HCT116 (cell line): ENCODE results near the gene MTHFD1L. TPM values are rescaled to one million over a fixed set of nuclear protein-coding genes. Genes with fewer than 3 reads are reported as not detected.

Source experiments
- ATAC-seq: fragments of 200-7000 bp; cut with Tn5 transposase; 2 replicates; pipeline ENCODE4 v1.9.1; 2020; ENCODE audit warnings: mild to moderate bottlenecking, moderate library complexity
- BruUV-seq: library from RNA; stranded (reverse); fragments of 400-500 nt; replicated peaks from 2 replicates; lab custom pipeline; 2021; lab: Mats Ljungman, UMichigan
- CTCF ChIA-PET: fragments of 300-600 bp; sonication (Branson Sonifier 250); formaldehyde crosslinking; loops from one replicate; lab custom pipeline; 2021; ENCODE audit warnings: antibody characterized with exemption; lab: Charles Lee
- POLR2A ChIA-PET: fragments of 300-600, 350-600 bp; sonication (Branson Sonifier 250); formaldehyde crosslinking; loops from one replicate; lab custom pipeline; 2021; ENCODE audit warnings: antibody characterized with exemption; lab: Charles Lee
- RAD21 ChIA-PET, 2 experiments: fragments of 300-600 bp; sonication (Branson Sonifier 250); formaldehyde crosslinking; loops; one replicate each; lab custom pipeline; 2023; ENCODE audit warnings: low total read pairs in 2 of 2; ENCODE audit not compliant: uncharacterized antibody in 2 of 2, unreplicated experiment in 2 of 2, low non-redundant PET in 1 of 2; lab: Charles Lee
- DNase-seq: peaks from one replicate; pipeline ENCODE4 v3.0.0-alpha.2; 2010; ENCODE audit warnings: low read depth, low spot score
- H2AFZ ChIP-seq: fragments of 200-600 bp; shearing (Covaris generic), sonication (generic); 2 replicates; pipeline ENCODE4 v1.6.1; 2017; ENCODE audit warnings: low read depth, mixed run types, mixed read lengths, antibody characterized with exemption, low read length; ENCODE audit not compliant: poor library complexity, severe bottlenecking
- H3K27ac ChIP-seq: 2 replicates; pipeline ENCODE4 v1.5.1; 2012; ENCODE audit warnings: low read depth, low read length
- H3K27me3 ChIP-seq: fragments of 200-600 bp; sonication (generic); 2 replicates; pipeline ENCODE4 v1.6.1; 2016; ENCODE audit warnings: mixed run types, low read length, mixed read lengths; ENCODE audit not compliant: insufficient read depth
- H3K36me3 ChIP-seq, 2 experiments: fragments of 200-500 bp in 1 of 2; fragments of 200-600 bp in 1 of 2; sonication (Bioruptor generic) in 1 of 2; sonication (generic) in 1 of 2; 2 replicates each; pipeline versions ENCODE4 v1.5.1 to v1.6.1; 2014 to 2016; ENCODE audit warnings: low read length in 2 of 2, inconsistent platforms in 1 of 2, mixed read lengths in 1 of 2, mixed run types in 1 of 2; ENCODE audit not compliant: insufficient read depth in 2 of 2, control insufficient read depth in 1 of 2
- H3K4me1 ChIP-seq, 2 experiments: fragments of 200-600 bp in 1 of 2; sonication (generic) in 1 of 2; 2 replicates each; pipeline versions ENCODE4 v1.5.1 to v1.6.1; 2012 to 2017; ENCODE audit warnings: low read length in 2 of 2, inconsistent platforms in 1 of 2, mild to moderate bottlenecking in 1 of 2, mixed read lengths in 1 of 2, mixed run types in 1 of 2, moderate library complexity in 1 of 2; ENCODE audit not compliant: insufficient read depth in 2 of 2, control insufficient read depth in 1 of 2
- H3K4me2 ChIP-seq: fragments of 200-600 bp; sonication (generic); 2 replicates; pipeline ENCODE4 v1.6.1; 2017; ENCODE audit warnings: mixed run types, low read length, mixed read lengths
- H3K4me3 ChIP-seq, 2 experiments: fragments of 200-600 bp in 1 of 2; sonication (generic) in 1 of 2; replicated peaks in 1 of 2; 2 replicates each; pipeline ENCODE4 v1.5.1; 2011 to 2016; ENCODE audit warnings: low read length in 2 of 2, control low read depth in 1 of 2, low read depth in 1 of 2, mild to moderate bottlenecking in 1 of 2, mixed read lengths in 1 of 2, mixed run types in 1 of 2
- H3K79me2 ChIP-seq: fragments of 200-600 bp; sonication (generic); 2 replicates; pipeline ENCODE4 v1.6.1; 2017; ENCODE audit warnings: mild to moderate bottlenecking, mixed run types, low read length, moderate library complexity, mixed read lengths; ENCODE audit not compliant: insufficient read depth
- H3K9ac ChIP-seq: fragments of 200-600 bp; sonication (generic); 2 replicates; pipeline ENCODE4 v1.6.1; 2016; ENCODE audit warnings: low read length, mixed read lengths
- H3K9me2 ChIP-seq: fragments of 200-600 bp; sonication (generic), shearing (Covaris generic); 2 replicates; pipeline ENCODE4 v1.6.1; 2017; ENCODE audit warnings: mixed run types, mild to moderate bottlenecking, moderate library complexity; ENCODE audit not compliant: insufficient read depth
- H3K9me3 ChIP-seq, 2 experiments: fragments of 200-500 bp in 1 of 2; fragments of 200-600 bp in 1 of 2; sonication (Bioruptor generic) in 1 of 2; sonication (generic) in 1 of 2; 2 replicates each; pipeline ENCODE4 v1.6.1; 2014 to 2017; ENCODE audit warnings: low read length in 2 of 2, mixed read lengths in 2 of 2, inconsistent platforms in 1 of 2, low read depth in 1 of 2, mild to moderate bottlenecking in 1 of 2, mixed run types in 1 of 2, moderate library complexity in 1 of 2; ENCODE audit not compliant: control insufficient read depth in 1 of 2, insufficient read depth in 1 of 2
- H4K20me1 ChIP-seq: fragments of 200-600 bp; sonication (generic), shearing (Covaris generic); 2 replicates; pipeline ENCODE4 v1.6.1; 2017; ENCODE audit warnings: mixed run types, mild to moderate bottlenecking, moderate library complexity; ENCODE audit not compliant: insufficient read depth
- CEBPB ChIP-seq: IDR thresholded peaks from 2 replicates; pipeline ENCODE4 v1.6.1; 2012; ENCODE audit warnings: low read depth
- EGR1 ChIP-seq: IDR thresholded peaks from 2 replicates; pipeline ENCODE4 v1.6.1; 2012; ENCODE audit warnings: low read depth
- ELF1 ChIP-seq: IDR thresholded peaks from 2 replicates; pipeline ENCODE4 v1.6.1; 2012; ENCODE audit warnings: low read depth, borderline replicate concordance
- EZH2 ChIP-seq: fragments of 200-600 bp; sonication (generic); IDR thresholded peaks from 2 replicates; pipeline ENCODE4 v1.6.1; 2017; ENCODE audit warnings: antibody characterized with exemption, mixed run types
- FOSL1 ChIP-seq: IDR thresholded peaks from 2 replicates; pipeline ENCODE4 v1.6.1; 2012; ENCODE audit warnings: low read depth
- JUND ChIP-seq: IDR thresholded peaks from 2 replicates; pipeline ENCODE4 v1.6.1; 2012
- POLR2A ChIP-seq: IDR thresholded peaks from 2 replicates; pipeline ENCODE4 v1.7.0; 2011; ENCODE audit warnings: borderline replicate concordance; ENCODE audit not compliant: insufficient read depth, insufficient read length; ENCODE audit errors: extremely low read depth
- SIN3A ChIP-seq: IDR thresholded peaks from 2 replicates; pipeline ENCODE4 v1.6.1; 2012; ENCODE audit warnings: low read depth
- SP1 ChIP-seq: IDR thresholded peaks from 2 replicates; pipeline ENCODE4 v1.6.1; 2012; ENCODE audit warnings: low read depth
- SRF ChIP-seq: IDR thresholded peaks from 2 replicates; pipeline ENCODE4 v1.6.1; 2012; ENCODE audit warnings: low read depth
- TCF7L2 ChIP-seq: IDR thresholded peaks from 2 replicates; pipeline ENCODE4 v1.7.0; 2011; ENCODE audit warnings: borderline replicate concordance, inconsistent platforms; ENCODE audit not compliant: insufficient read depth, insufficient read length; ENCODE audit errors: extremely low read depth
- ZFX ChIP-seq: fragments of 450-650 bp; IDR thresholded peaks from 2 replicates; pipeline ENCODE4 v1.6.1; 2017
- ZNF274 ChIP-seq: fragments of 200-500 bp; sonication (Bioruptor generic); IDR thresholded peaks from 2 replicates; pipeline ENCODE4 v1.6.1; 2014; ENCODE audit warnings: mild to moderate bottlenecking, low read depth, low read length, inconsistent platforms
- intact Hi-C: fragments of 100-400 bp; cut with micrococcal nuclease; formaldehyde crosslinking; loops from 2 replicates; pipeline ENCODE4 v1.10.0; 2022
- total RNA-seq: library from RNA; stranded (reverse); gene quantifications from one replicate; pipeline ENCODE4 v1.2.1, GENCODE V29; 2021; ENCODE audit not compliant: unreplicated experiment
- TF ChIP-seq, protein P1 (sequence below): IDR thresholded peaks from 2 replicates; pipeline ENCODE4 v1.6.1; 2012
- TF ChIP-seq, protein P2 (sequence below): IDR thresholded peaks from 2 replicates; pipeline ENCODE4 v1.6.1; 2012; ENCODE audit warnings: low read depth
- TF ChIP-seq, protein P3 (sequence below): IDR thresholded peaks from 2 replicates; pipeline ENCODE4 v1.6.1; 2011; ENCODE audit warnings: mild to moderate bottlenecking, low read length, moderate library complexity; ENCODE audit not compliant: insufficient replicate concordance; ENCODE audit errors: extremely low read depth
- TF ChIP-seq, protein P4 (sequence below): IDR thresholded peaks from 2 replicates; pipeline ENCODE4 v1.6.1; 2012
- TF ChIP-seq, protein P5 (sequence below), 3 experiments: fragments of 200-600 bp in 1 of 3; sonication (generic) in 1 of 3; IDR thresholded peaks in 2 of 3; conservative IDR thresholded peaks in 1 of 3; 2 replicates each; pipeline ENCODE4 v1.5.1; 2012 to 2017; ENCODE audit warnings: low read depth in 2 of 3, low read length in 2 of 3, antibody characterized with exemption in 1 of 3, borderline replicate concordance in 1 of 3, control low read depth in 1 of 3, mild to moderate bottlenecking in 1 of 3, mixed read lengths in 1 of 3, mixed run types in 1 of 3, moderate library complexity in 1 of 3; ENCODE audit not compliant: insufficient read depth in 1 of 3

MTHFD1L gene
- total RNA-seq, 1 experiment from 2014 or later: 127 TPM

DNA sequence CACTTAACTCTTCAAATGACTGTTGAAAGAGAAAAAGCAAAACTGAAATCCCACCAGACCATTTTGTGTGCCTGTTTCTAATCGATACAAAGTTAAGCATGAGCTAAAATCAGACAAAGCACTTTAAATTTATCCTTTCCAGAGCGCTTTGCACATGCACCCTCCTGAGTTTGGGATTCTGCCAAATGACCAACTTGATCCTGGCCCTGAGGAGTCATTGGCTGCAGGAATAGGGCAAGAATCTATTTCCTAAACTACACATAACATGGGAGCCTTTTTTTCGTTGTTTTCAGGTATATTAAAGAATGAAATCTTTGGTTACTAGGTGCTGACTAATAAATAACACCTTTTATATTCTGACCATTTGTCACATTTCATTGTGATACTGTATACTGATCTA lies 23.8 kb upstream of the MTHFD1L start:
- POLR2A ChIA-PET: no interaction called here
- TF ChIP-seq, protein P1, sequence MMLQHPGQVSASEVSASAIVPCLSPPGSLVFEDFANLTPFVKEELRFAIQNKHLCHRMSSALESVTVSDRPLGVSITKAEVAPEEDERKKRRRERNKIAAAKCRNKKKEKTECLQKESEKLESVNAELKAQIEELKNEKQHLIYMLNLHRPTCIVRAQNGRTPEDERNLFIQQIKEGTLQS: no peak
- no peak for TF ChIP-seq SP1
- no peak for TF ChIP-seq JUND
- no peak for TF ChIP-seq TCF7L2
- TF ChIP-seq EZH2: no peak
- TF ChIP-seq, protein P2, sequence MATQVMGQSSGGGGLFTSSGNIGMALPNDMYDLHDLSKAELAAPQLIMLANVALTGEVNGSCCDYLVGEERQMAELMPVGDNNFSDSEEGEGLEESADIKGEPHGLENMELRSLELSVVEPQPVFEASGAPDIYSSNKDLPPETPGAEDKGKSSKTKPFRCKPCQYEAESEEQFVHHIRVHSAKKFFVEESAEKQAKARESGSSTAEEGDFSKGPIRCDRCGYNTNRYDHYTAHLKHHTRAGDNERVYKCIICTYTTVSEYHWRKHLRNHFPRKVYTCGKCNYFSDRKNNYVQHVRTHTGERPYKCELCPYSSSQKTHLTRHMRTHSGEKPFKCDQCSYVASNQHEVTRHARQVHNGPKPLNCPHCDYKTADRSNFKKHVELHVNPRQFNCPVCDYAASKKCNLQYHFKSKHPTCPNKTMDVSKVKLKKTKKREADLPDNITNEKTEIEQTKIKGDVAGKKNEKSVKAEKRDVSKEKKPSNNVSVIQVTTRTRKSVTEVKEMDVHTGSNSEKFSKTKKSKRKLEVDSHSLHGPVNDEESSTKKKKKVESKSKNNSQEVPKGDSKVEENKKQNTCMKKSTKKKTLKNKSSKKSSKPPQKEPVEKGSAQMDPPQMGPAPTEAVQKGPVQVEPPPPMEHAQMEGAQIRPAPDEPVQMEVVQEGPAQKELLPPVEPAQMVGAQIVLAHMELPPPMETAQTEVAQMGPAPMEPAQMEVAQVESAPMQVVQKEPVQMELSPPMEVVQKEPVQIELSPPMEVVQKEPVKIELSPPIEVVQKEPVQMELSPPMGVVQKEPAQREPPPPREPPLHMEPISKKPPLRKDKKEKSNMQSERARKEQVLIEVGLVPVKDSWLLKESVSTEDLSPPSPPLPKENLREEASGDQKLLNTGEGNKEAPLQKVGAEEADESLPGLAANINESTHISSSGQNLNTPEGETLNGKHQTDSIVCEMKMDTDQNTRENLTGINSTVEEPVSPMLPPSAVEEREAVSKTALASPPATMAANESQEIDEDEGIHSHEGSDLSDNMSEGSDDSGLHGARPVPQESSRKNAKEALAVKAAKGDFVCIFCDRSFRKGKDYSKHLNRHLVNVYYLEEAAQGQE: no peak
- TF ChIP-seq SIN3A: no peak
- TF ChIP-seq EGR1: no peak
- TF ChIP-seq, protein P3, sequence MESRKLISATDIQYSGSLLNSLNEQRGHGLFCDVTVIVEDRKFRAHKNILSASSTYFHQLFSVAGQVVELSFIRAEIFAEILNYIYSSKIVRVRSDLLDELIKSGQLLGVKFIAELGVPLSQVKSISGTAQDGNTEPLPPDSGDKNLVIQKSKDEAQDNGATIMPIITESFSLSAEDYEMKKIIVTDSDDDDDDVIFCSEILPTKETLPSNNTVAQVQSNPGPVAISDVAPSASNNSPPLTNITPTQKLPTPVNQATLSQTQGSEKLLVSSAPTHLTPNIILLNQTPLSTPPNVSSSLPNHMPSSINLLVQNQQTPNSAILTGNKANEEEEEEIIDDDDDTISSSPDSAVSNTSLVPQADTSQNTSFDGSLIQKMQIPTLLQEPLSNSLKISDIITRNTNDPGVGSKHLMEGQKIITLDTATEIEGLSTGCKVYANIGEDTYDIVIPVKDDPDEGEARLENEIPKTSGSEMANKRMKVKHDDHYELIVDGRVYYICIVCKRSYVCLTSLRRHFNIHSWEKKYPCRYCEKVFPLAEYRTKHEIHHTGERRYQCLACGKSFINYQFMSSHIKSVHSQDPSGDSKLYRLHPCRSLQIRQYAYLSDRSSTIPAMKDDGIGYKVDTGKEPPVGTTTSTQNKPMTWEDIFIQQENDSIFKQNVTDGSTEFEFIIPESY: no peak
- TF ChIP-seq CEBPB: no peak
- TF ChIP-seq FOSL1: no peak
- TF ChIP-seq SRF: no peak
- TF ChIP-seq POLR2A: no peak
- TF ChIP-seq, protein P4, sequence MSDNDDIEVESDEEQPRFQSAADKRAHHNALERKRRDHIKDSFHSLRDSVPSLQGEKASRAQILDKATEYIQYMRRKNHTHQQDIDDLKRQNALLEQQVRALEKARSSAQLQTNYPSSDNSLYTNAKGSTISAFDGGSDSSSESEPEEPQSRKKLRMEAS: no peak
- TF ChIP-seq, protein P5, sequence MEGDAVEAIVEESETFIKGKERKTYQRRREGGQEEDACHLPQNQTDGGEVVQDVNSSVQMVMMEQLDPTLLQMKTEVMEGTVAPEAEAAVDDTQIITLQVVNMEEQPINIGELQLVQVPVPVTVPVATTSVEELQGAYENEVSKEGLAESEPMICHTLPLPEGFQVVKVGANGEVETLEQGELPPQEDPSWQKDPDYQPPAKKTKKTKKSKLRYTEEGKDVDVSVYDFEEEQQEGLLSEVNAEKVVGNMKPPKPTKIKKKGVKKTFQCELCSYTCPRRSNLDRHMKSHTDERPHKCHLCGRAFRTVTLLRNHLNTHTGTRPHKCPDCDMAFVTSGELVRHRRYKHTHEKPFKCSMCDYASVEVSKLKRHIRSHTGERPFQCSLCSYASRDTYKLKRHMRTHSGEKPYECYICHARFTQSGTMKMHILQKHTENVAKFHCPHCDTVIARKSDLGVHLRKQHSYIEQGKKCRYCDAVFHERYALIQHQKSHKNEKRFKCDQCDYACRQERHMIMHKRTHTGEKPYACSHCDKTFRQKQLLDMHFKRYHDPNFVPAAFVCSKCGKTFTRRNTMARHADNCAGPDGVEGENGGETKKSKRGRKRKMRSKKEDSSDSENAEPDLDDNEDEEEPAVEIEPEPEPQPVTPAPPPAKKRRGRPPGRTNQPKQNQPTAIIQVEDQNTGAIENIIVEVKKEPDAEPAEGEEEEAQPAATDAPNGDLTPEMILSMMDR (IDR thresholded peaks at IDR 0.05 in 2 of 3, conservative IDR thresholded peaks at IDR 0.05 in 1 of 3; ENCODE audit: borderline replicate concordance in 1 of 3, insufficient read depth in 1 of 3, low read depth in 2 of 3, low read length in 2 of 3): no peak
- no peak for TF ChIP-seq ZFX
- TF ChIP-seq ELF1: no peak
- no peak for TF ChIP-seq ZNF274
- H3K27me3 ChIP-seq: no peaks in the 10 kb centered on the region

More for the DNA sequence above, 23.8 kb upstream of the MTHFD1L start:
- Histone ChIP-seq H4K20me1 (no peaks in the 10 kb centered on the region), H3K4me1 (no peaks in the 10 kb centered on the region), H2AFZ (no peak overlapping the region), H3K36me3 (no peaks in the 10 kb centered on the region), H3K4me2 (no peak overlapping the region), H3K79me2 (no peaks in the 10 kb centered on the region), H3K9me2 (no peaks in the 10 kb centered on the region), H3K4me3 (no peak overlapping the region), H3K9me3 (no peaks in the 10 kb centered on the region), H3K27ac (no peak overlapping the region), H3K9ac (no peak overlapping the region)
- RAD21 ChIA-PET: no interaction called here
- ATAC-seq (no peak), DNase-seq (no peak)
- CTCF ChIA-PET: no interaction called here
- BruUV-seq: no TSS peak
- intact Hi-C loops: no loop called here
